Stimulated activated CD8-positive, alpha-beta memory T cell treated with anti-CD3 and anti-CD28 coated beads, Interleukin-12 subunit alpha, Interleukin-12 subunit beta, amount 100 ng/mL, for 1 hour (primary cell): Measurements from ENCODE around the gene SOWAHD.
"Not testable (repeated sequence)": the region's sequence is repeated elsewhere in the genome, so short reads cannot be mapped to it uniquely, and the experiment has no call there.

Source experiments
- DNase-seq: peaks from one replicate; pipeline ENCODE4 v3.0.0-alpha.2; 2020; ENCODE audit warnings: low read depth

Gene SOWAHD

DNA sequence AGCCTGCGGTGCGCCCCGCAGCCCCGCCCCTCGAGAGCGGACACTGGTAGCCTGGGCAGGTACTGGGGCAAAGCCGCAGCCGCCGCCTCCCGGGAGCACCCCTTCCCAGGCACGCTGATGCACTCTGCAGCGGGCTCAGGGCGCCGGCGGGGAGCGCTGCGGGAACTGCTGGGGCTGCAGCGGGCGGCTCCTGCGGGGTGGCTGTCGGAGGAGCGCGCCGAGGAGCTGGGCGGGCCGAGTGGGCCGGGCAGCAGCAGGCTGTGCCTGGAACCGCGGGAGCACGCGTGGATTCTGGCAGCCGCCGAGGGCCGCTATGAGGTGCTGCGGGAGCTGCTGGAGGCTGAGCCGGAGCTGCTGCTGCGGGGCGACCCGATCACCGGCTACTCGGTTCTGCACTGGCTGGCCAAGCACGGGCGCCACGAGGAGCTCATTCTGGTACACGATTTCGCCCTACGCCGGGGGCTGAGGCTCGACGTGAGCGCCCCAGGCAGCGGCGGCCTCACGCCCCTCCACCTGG lies 401 bp downstream of the SOWAHD start:
- no peak for DNase-seq

- DNase-seq: no peak
Measured at GRCh38 chrX:119759248-119759766, 919 bp downstream of the SOWAHD start.

GRCh38 chrX:119760026-119760877 lies 1.9 kb downstream of the SOWAHD start:
- DNase-seq: no peak

DNA sequence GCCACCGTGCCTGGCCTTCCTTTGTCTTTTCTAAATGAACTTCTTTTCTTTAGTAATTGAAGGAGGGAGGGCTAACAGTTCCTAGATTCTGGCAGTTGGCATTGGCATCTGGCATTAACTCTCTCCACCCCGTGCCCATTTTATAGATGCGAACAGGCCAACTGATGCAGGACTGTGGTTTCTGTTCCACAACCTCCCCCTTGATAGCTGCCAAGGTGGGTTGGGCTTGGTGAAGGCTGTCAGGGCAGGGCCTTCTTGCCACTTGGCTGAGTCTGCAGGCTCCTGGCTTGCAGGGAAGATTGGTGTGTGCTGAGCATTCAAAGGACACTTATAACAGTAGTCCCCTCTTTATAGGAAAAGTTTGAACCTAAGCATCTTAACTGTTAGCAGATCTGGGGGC lies 4.3 kb downstream of the SOWAHD start:
- no peak for DNase-seq

DNA sequence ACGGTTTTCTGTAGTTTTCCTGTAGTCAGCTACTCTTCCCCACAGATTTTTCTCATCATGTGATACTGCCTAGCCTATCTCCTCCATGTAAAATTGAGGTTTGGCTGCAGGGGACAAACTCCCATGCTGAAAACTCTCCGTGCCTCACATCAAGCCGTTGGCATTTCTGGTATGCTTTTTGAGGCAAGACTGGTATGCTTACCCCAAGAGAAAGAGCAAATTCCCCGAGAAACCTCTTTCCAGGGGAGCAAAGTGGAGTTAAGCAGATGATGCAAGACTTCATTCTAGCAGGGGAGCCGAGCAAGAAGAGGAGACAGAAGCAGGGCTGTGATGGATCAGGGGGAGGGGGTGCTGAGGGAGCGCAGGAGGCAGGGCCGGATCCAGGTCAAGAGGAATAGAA lies 4.8 kb downstream of the SOWAHD start:
- no peak for DNase-seq

GRCh38 chrX:119763836-119764387 lies 5.5 kb downstream of the SOWAHD start:
- no peak for DNase-seq

DNA sequence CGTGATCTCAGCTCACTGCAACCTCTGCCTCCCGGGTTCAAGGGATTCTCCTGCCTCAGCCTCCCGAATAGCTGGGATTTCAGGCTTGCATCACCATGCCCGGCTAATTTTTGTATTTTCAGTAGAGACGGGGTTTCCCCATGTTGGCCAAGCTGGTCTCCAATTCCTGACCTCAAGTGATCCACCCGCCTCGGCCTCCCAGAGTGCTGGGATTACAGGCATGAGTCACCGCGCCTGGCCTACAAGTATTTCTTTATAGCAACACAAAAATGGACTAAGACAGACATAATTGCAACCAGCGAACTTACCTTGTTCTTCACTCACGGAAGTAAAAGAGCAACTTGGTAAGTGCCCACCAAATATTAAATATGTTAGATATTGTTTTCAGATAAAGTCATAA lies 10.0 kb downstream of the SOWAHD start:
- not testable (repeated sequence) for DNase-seq

DNA sequence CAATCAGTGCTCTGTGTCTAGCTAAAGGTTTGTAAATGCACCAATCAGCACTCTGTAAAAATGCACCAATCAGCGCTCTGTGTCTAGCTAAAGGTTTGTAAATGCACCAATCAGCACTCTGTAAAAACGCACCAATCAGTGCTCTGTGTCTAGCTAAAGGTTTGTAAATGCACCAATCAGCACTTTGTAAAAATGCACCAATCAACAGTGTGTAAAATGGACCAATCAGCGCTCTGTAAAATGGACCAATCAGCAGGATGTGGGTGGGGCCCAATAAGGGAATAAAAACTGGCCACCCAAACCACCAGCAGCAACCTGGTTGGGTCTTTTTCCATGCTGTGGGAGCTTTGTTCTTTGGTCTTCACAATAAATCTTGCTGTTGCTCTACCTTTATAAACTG lies 11.0 kb downstream of the SOWAHD start:
- DNase-seq: not testable (repeated sequence)

DNA sequence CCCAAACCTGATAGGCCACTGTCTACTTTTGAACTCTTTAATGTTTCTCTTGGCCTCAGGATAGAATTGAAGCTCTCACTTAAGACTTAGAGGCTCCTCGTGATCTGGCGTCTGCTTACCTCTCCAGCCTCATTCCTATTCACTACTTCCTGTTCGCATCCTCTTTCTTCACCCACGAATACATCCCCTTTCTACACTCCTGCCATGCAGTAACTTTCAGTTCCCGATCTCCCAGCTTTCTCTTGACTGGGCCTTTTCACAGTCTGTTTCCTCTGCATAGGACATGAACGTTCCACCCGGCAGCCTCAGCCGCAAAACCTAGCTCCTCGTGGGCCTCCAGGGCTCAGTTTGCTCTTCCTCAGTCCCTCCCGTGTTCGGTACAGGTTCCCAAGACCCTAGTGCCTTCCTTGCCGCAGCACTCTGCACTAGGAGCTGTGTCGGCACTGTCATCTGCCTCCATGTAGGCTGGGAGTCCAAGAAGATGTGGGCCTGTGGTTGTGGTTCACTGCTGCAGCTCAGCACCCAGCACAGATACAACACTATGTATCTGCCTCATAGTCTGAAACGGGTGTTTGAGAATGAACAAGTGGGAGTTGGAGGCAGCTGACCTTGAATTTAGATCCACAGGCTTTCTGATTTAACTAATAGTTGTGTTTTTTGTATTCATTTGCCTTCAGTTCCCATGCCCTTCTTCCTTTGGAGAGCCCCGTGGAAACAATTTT lies 17.3 kb downstream of the SOWAHD start:
- DNase-seq: no peak

GRCh38 chrX:119778829-119779228 lies 20.4 kb downstream of the SOWAHD start:
- no peak for DNase-seq

DNA sequence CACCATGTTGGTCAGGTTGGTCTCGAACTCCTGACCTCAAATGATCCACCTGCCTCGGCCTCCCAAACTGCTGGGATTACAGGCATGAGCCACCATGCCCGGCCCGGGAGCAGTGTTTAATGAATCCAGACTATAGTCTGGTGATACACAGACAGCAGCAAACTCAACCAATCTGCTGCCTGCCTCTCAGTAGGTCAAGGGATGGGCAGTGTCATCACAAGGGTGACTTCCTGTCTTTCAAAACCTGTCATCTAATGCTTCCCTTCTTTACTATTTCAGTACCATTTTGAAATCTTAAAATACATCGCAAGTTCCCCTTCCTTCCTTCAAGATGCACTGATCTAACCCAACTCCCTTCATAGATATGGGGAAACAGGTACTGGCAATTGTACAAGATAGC lies 24.6 kb downstream of the SOWAHD start:
- DNase-seq: no peak

- DNase-seq: no peak
Measured at GRCh38 chrX:119784747-119785446, 26.5 kb downstream of the SOWAHD start.

- DNase-seq: no peak
Measured at GRCh38 chrX:119790977-119791436, 32.6 kb downstream of the SOWAHD start.

GRCh38 chrX:119791437-119792231 lies 33.2 kb downstream of the SOWAHD start, which contains the start of gene RPL39:
Gene RPL39 (minus strand): TSS chrX:119791630. CDS start chrX:119791576, 54 bp downstream.
- peak; percentile 59 for DNase-seq

GRCh38 chrX:119801253-119802221 lies 43.1 kb downstream of the SOWAHD start:
- no peak for DNase-seq

DNA sequence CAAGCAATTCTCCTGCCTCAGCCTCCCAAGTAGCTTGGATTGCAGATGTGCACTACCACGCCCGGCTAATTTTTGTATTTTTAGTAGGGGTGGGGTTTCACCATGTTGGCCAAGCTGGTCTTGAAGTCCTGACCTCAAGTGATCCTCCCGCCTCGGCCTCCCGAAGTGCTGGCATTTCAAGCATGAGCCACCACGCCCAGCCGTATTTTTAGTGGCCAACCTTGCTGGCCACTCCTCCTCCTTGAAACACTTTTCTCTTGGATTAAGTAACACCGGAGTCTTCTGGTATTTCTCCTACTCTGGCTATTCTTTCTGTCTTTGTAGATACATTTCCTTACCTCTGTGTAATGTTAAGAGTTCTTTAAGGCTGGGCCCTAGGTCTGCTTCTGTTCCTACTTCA lies 44.2 kb downstream of the SOWAHD start:
- DNase-seq: no peak

GRCh38 chrX:119808461-119808860 lies 50.1 kb downstream of the SOWAHD start:
- DNase-seq: not testable (repeated sequence)

GRCh38 chrX:119809185-119809666 lies 50.8 kb downstream of the SOWAHD start:
- DNase-seq: no peak
